H9 (cell line): ENCODE results near the gene TMEM39B. TPM values are rescaled to one million over a fixed set of nuclear protein-coding genes. Genes with fewer than 3 reads are reported as not detected.

ENCODE experiments used
- DNase-seq: peaks from one replicate; pipeline ENCODE4 v3.0.0-alpha.2; 2017
- H2AFZ ChIP-seq: one replicate; pipeline ENCODE4 v1.6.1; 2013; ENCODE audit warnings: mild to moderate bottlenecking, low read length, control low read depth, moderate library complexity
- H2AK5ac ChIP-seq: 2 replicates; pipeline ENCODE4 v1.6.1; 2013; ENCODE audit warnings: low read length, control low read depth, mixed read lengths; ENCODE audit not compliant: insufficient read length
- H2BK120ac ChIP-seq: one replicate; pipeline ENCODE4 v1.6.1; 2013; ENCODE audit warnings: low read depth, mild to moderate bottlenecking, low read length, control low read depth, inconsistent platforms; ENCODE audit not compliant: poor library complexity, severe bottlenecking
- H2BK12ac ChIP-seq: 2 replicates; pipeline ENCODE4 v1.6.1; 2013; ENCODE audit warnings: low read length, control low read depth, mixed read lengths, low read depth; ENCODE audit not compliant: insufficient read length
- H2BK15ac ChIP-seq: 2 replicates; pipeline ENCODE4 v1.6.1; 2013; ENCODE audit warnings: low read depth, low read length, control low read depth
- H2BK20ac ChIP-seq: one replicate; pipeline ENCODE4 v1.6.1; 2013; ENCODE audit warnings: low read depth, mild to moderate bottlenecking, low read length, control low read depth, inconsistent platforms; ENCODE audit not compliant: poor library complexity, severe bottlenecking
- H2BK5ac ChIP-seq: 2 replicates; pipeline ENCODE4 v1.6.1; 2013; ENCODE audit warnings: low read length, control low read depth, mixed read lengths; ENCODE audit not compliant: insufficient read length
- H3K14ac ChIP-seq: 2 replicates; pipeline ENCODE4 v1.6.1; 2013; ENCODE audit warnings: low read length, control low read depth; ENCODE audit not compliant: insufficient read depth
- H3K18ac ChIP-seq: 2 replicates; pipeline ENCODE4 v1.6.1; 2013; ENCODE audit warnings: low read depth, mild to moderate bottlenecking, mixed read lengths, low read length, control low read depth; ENCODE audit not compliant: insufficient read length
- H3K23ac ChIP-seq: 2 replicates; pipeline ENCODE4 v1.6.1; 2013; ENCODE audit warnings: low read length, control low read depth, mixed read lengths, low read depth; ENCODE audit not compliant: insufficient read length
- H3K23me2 ChIP-seq: 2 replicates; pipeline ENCODE4 v1.6.1; 2013; ENCODE audit warnings: low read depth, mild to moderate bottlenecking, mixed read lengths, low read length, control low read depth; ENCODE audit not compliant: insufficient read length, poor library complexity, severe bottlenecking
- H3K27ac ChIP-seq: 2 replicates; pipeline ENCODE4 v1.5.1; 2013; ENCODE audit warnings: low read length, control low read depth, mixed read lengths, low read depth; ENCODE audit not compliant: insufficient read length
- H3K27me3 ChIP-seq: 2 replicates; pipeline ENCODE4 v1.6.1; 2013; ENCODE audit warnings: low read length, control low read depth, inconsistent platforms; ENCODE audit not compliant: insufficient read depth
- H3K4ac ChIP-seq: 2 replicates; pipeline ENCODE4 v1.6.1; 2013; ENCODE audit warnings: low read depth, mild to moderate bottlenecking, control low read depth, inconsistent platforms, low read length, moderate library complexity
- H3K4me1 ChIP-seq: 2 replicates; pipeline ENCODE4 v1.6.1; 2013; ENCODE audit warnings: low read length, control low read depth, inconsistent platforms; ENCODE audit not compliant: insufficient read depth
- H3K4me2 ChIP-seq: 2 replicates; pipeline ENCODE4 v1.6.1; 2013; ENCODE audit warnings: low read length, control low read depth, mixed read lengths; ENCODE audit not compliant: insufficient read length, insufficient read depth
- H3K56ac ChIP-seq: 2 replicates; pipeline ENCODE4 v1.6.1; 2013; ENCODE audit warnings: low read depth, mild to moderate bottlenecking, mixed read lengths, low read length, control low read depth; ENCODE audit not compliant: insufficient read length
- H3K79me1 ChIP-seq: 2 replicates; pipeline ENCODE4 v1.6.1; 2013; ENCODE audit warnings: low read depth, mild to moderate bottlenecking, moderate library complexity, low read length, control low read depth, inconsistent platforms; ENCODE audit not compliant: insufficient read depth, poor library complexity, severe bottlenecking
- H3K79me2 ChIP-seq: 2 replicates; pipeline ENCODE4 v1.6.1; 2013; ENCODE audit warnings: low read length, control low read depth, inconsistent platforms; ENCODE audit not compliant: insufficient read depth
- H3K9ac ChIP-seq: 2 replicates; pipeline ENCODE4 v1.6.1; 2013; ENCODE audit warnings: low read length, control low read depth, mixed read lengths; ENCODE audit not compliant: insufficient read length; ENCODE audit errors: extremely low read depth
- H3K9me3 ChIP-seq: one replicate; pipeline ENCODE4 v1.6.1; 2013; ENCODE audit warnings: low read depth, low read length, inconsistent platforms; ENCODE audit not compliant: control insufficient read depth
- H3T11ph ChIP-seq: one replicate; pipeline ENCODE4 v1.6.1; 2013; ENCODE audit warnings: mild to moderate bottlenecking, low read length, control low read depth, inconsistent platforms
- H4K20me1 ChIP-seq: one replicate; pipeline ENCODE4 v1.6.1; 2013; ENCODE audit not compliant: control insufficient read depth, insufficient read length, insufficient read depth
- H4K5ac ChIP-seq: 2 replicates; pipeline ENCODE4 v1.6.1; 2013; ENCODE audit warnings: low read depth, mild to moderate bottlenecking, mixed read lengths, low read length, control low read depth; ENCODE audit not compliant: insufficient read length
- H4K8ac ChIP-seq: replicated peaks from 2 replicates; pipeline ENCODE4 v1.6.1; 2013; ENCODE audit warnings: low read length, control low read depth, mixed read lengths, low read depth; ENCODE audit not compliant: insufficient read length
- H4K91ac ChIP-seq: 2 replicates; pipeline ENCODE4 v1.6.1; 2013; ENCODE audit warnings: low read depth, mild to moderate bottlenecking, moderate library complexity, mixed read lengths, low read length, control low read depth; ENCODE audit not compliant: insufficient read length
- H3K27ac Mint-ChIP-seq, 3 experiments: 2 replicates in 2 of 3; 3 replicates in 1 of 3; pipeline ENCODE4 v1.8.0; 2020 to 2021; ENCODE audit warnings: mixed read lengths in 3 of 3, mild to moderate bottlenecking in 1 of 3, moderate library complexity in 1 of 3
- H3K27me3 Mint-ChIP-seq: 2 replicates; pipeline ENCODE4 v1.8.0; 2021; ENCODE audit warnings: low read depth, mild to moderate bottlenecking, moderate library complexity, mixed read lengths
- H3K36me3 Mint-ChIP-seq, 3 experiments: 2 replicates in 2 of 3; 3 replicates in 1 of 3; pipeline ENCODE4 v1.8.0; 2020 to 2021; ENCODE audit warnings: low read depth in 3 of 3, mixed read lengths in 3 of 3; ENCODE audit not compliant: insufficient read depth in 1 of 3
- H3K4me1 Mint-ChIP-seq, 2 experiments: 2 replicates each; pipeline ENCODE4 v1.8.0; 2020; ENCODE audit warnings: mixed read lengths in 2 of 2
- H3K4me3 Mint-ChIP-seq, 2 experiments: 2 replicates in 1 of 2; 3 replicates in 1 of 2; pipeline ENCODE4 v1.8.0; 2020 to 2021; ENCODE audit warnings: mild to moderate bottlenecking in 2 of 2, mixed read lengths in 2 of 2, moderate library complexity in 1 of 2
- H3K9me3 Mint-ChIP-seq, 2 experiments: 2 replicates in 1 of 2; 3 replicates in 1 of 2; pipeline ENCODE4 v1.8.0; 2020; ENCODE audit warnings: mild to moderate bottlenecking in 2 of 2, mixed read lengths in 2 of 2, moderate library complexity in 1 of 2
- CTCF ChIP-seq: fragments of 200-600 bp; sonication (generic); conservative IDR thresholded peaks from 3 replicates; pipeline ENCODE4 v1.8.0; 2021; ENCODE audit warnings: antibody characterized with exemption, mild to moderate bottlenecking
- WGBS: extraction: QIAGEN DNeasy Blood & Tissue Kit; methylation state at CpG from one replicate; pipeline ENCODE4 v1.1.7; 2013; ENCODE audit warnings: missing lambda C conversion rate, low lambda C conversion rate, mixed read lengths; ENCODE audit not compliant: insufficient read length; ENCODE audit errors: extremely low coverage; 5-methylcytosine and 5-hydroxymethylcytosine counted together
- total RNA-seq: library from RNA; stranded (reverse); gene quantifications from 2 replicates; pipeline ENCODE4 v1.2.1, GENCODE V29; 2021

Gene TMEM39B
- total RNA-seq, 1 experiment from 2014 or later, result 27.4 TPM

DNA sequence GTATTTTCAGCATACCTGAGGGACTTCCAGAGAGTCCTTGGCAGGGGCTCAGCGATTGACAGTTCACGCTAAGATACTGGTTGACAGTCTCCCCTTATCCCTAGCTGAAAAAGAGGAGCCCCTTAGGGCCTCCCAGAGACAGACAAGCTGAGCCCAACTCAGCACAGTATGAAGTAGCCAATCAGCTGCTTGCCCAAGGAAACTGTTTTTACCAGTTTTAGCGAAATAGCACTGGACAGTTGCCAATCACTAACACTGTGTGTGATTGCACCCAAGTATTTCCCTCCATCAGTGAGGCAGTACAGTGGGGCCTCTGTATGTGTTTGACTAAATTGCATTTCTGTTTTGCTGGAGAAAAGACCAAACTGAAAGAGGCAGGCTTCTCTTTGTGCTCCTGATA is 32.0 kb upstream of the TMEM39B start:
- Histone ChIP-seq H3K23me2 (no peaks in the 10 kb centered on the region), H4K20me1 (no peaks in the 10 kb centered on the region), H3K4me2 (no peak overlapping the region), H3K9me3 (no peaks in the 10 kb centered on the region), H2BK15ac (no peak overlapping the region), H2AFZ (no peak overlapping the region), H4K8ac (no peak overlapping the region), H3K18ac (no peak overlapping the region), H3K27ac (no peak overlapping the region), H2AK5ac (no peak overlapping the region), H3T11ph (no peak overlapping the region), H3K4ac (no peak overlapping the region), H2BK12ac (no peak overlapping the region), H4K5ac (no peak overlapping the region), H2BK20ac (no peak overlapping the region), H3K79me1 (peaks cover 3% of the 10 kb centered on the region), H3K9ac (no peak overlapping the region), H3K23ac (no peak overlapping the region), H3K56ac (no peak overlapping the region), H4K91ac (no peak overlapping the region), H2BK5ac (no peak overlapping the region), H3K79me2 (no peaks in the 10 kb centered on the region), H3K14ac (no peak overlapping the region), H2BK120ac (no peak overlapping the region), H3K4me1 (no peaks in the 10 kb centered on the region), H3K27me3 (no peaks in the 10 kb centered on the region)
- no CpG with 5 or more reads among the region's 3 CpGs for WGBS
- no peak for TF ChIP-seq CTCF
- no peak for DNase-seq
- no peak overlapping the region for H3K27ac Mint-ChIP-seq
- no peaks in the 10 kb centered on the region for H3K9me3 Mint-ChIP-seq
- H3K4me1 Mint-ChIP-seq, result no peaks in the 10 kb centered on the region
- peaks cover 47 to 66% (median 64%) of the 10 kb centered on the region in 3 experiments; a peak in 6 of 7 replicates for H3K36me3 Mint-ChIP-seq
- H3K4me3 Mint-ChIP-seq, result no peak overlapping the region
- H3K27me3 Mint-ChIP-seq, result no peaks in the 10 kb centered on the region
